ENCODE measurements around the gene UBL5. TPM values are rescaled to one million over a fixed set of nuclear protein-coding genes. Genes with fewer than 3 reads are reported as not detected.

The UBL5 gene
- total and polyA plus RNA-seq, 10 of the 15 experiments (the other 5 are each of a cell fraction or from before 2014, with no cell fraction given): 297 to 897 (median 711) TPM

- TF ChIP-seq, protein P1, sequence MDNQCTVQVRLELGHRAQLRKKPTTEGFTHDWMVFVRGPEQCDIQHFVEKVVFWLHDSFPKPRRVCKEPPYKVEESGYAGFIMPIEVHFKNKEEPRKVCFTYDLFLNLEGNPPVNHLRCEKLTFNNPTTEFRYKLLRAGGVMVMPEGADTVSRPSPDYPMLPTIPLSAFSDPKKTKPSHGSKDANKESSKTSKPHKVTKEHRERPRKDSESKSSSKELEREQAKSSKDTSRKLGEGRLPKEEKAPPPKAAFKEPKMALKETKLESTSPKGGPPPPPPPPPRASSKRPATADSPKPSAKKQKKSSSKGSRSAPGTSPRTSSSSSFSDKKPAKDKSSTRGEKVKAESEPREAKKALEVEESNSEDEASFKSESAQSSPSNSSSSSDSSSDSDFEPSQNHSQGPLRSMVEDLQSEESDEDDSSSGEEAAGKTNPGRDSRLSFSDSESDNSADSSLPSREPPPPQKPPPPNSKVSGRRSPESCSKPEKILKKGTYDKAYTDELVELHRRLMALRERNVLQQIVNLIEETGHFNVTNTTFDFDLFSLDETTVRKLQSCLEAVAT (IDR thresholded peaks at IDR 0.05): peak; percentile 47; the same call in 1 of the 2 replicates
- TF ChIP-seq CBFB (IDR thresholded peaks at IDR 0.05; ENCODE audit: low read depth) (no peak), RB1 (IDR thresholded peaks at IDR 0.05; ENCODE audit: borderline replicate concordance) (peak; percentile 92; the same call in 1 of the 2 replicates), RUNX3 (IDR thresholded peaks at IDR 0.05; ENCODE audit: low read length) (no peak), RAD21 (IDR thresholded peaks at IDR 0.05; ENCODE audit: insufficient read depth, low read depth, low read length) (no peak), ZNF217 (IDR thresholded peaks at IDR 0.05) (no peak), BCL3 (IDR thresholded peaks at IDR 0.05; ENCODE audit: borderline replicate concordance, insufficient read depth, low read depth, low read length, poor library complexity, severe bottlenecking) (no peak)
These were observed 7.2 kb downstream of the UBL5 start, which contains the start of gene PIN1 (continued) for GRCh38 chr19:9834726-9835506.

DNA sequence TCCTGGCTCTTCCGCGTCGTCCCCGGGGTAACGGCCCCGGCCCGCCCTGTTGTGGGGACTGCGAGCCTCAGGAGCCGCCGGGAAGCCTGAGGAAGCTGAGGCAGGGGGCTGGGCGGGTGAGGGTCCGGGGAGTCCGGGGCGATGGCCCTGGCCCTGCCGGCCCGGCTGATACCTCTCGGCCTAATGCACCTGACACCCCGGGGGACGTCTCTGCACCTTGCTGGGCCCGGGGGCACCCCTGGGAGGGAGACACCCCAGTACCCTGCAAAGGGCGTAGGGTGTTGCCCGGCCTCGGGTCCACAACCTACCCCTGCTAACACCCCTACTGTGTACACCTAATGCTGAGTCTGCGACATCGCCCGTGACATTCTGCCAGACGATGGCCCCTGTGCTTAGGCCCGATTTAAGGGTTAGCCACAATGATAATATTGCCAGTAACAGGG lies 7.8 kb downstream of the UBL5 start:
- ChIA-PET SMC1A (ENCODE audit: uncharacterized antibody, unreplicated experiment) (no interaction called here), POLR2A (interaction anchor here (1.1 kb wide), 1 partner anchor 73 kb away, joined by 3 read pairs; no protein-coding TSS in a partner anchor), RAD21 (ENCODE audit: unreplicated experiment) (no interaction called here), CTCF (interaction anchor here (0.7 kb wide), 1 partner anchor 10 kb away, joined by 3 read pairs; no protein-coding TSS in a partner anchor)
- H3K4me2 ChIP-seq (ENCODE audit: control insufficient read depth, insufficient read depth): peak overlapping the region; percentile 85
- H3K79me2 ChIP-seq (ENCODE audit: control insufficient read depth, insufficient read depth, low read length): peaks cover 17% of the 10 kb centered on the region
- in situ Hi-C loops (cut with MboI): no loop called here
- peak overlapping the region; percentile 60 for H3K27ac ChIP-seq (ENCODE audit: control insufficient read depth, insufficient read depth)
- H3K36me3 ChIP-seq (ENCODE audit: control insufficient read depth in 2 of 2, insufficient read depth in 2 of 2, low read length in 1 of 2): peaks cover 0 to 7% of the 10 kb centered on the region in 2 experiments; a peak in 2 of 4 replicates
- H3K9ac ChIP-seq (ENCODE audit: control insufficient read depth, insufficient read depth, low read length): peak overlapping the region; percentile 70
- H4K20me1 ChIP-seq (ENCODE audit: control insufficient read depth, insufficient read depth): no peaks in the 10 kb centered on the region
- H3K27me3 ChIP-seq (replicated peaks in 1 of 2; ENCODE audit: control insufficient read depth in 2 of 2, insufficient read depth in 2 of 2, low read length in 1 of 2): no peaks in the 10 kb centered on the region
- H3K9me3 ChIP-seq (replicated peaks; ENCODE audit: control insufficient read depth, insufficient read depth, low read length): no peaks in the 10 kb centered on the region
- H3K4me1 ChIP-seq (ENCODE audit: control insufficient read depth, insufficient read depth, low read length): peaks cover 7% of the 10 kb centered on the region
- WGBS (ENCODE audit: insufficient coverage, insufficient replicate concordance, low lambda C conversion rate, missing lambda C conversion rate): 22% methylated on average over 15 of the region's 28 CpGs
- DNase-seq (ENCODE audit: low read depth, low spot score) (no peak), FAIRE-seq (no peak), ATAC-seq (peak; percentile 31)
- H3K4me3 ChIP-seq: peak overlapping the region; percentile 97
- peak overlapping the region; percentile 52; the same call in 1 of the 2 replicates for H2AFZ ChIP-seq (ENCODE audit: control insufficient read depth, low read depth, low read length)
- intact Hi-C loops (cut with micrococcal nuclease; ENCODE audit: unreplicated experiment): no loop called here
- BruUV-seq (replicated peaks): TSS peak; percentile 51
- TF ChIP-seq CHD4 (IDR thresholded peaks at IDR 0.05): no peak
- no peak for TF ChIP-seq CBFB (IDR thresholded peaks at IDR 0.05; ENCODE audit: low read depth)
- peak; percentile 53; the same call in 1 of the 2 replicates for TF ChIP-seq LARP7 (IDR thresholded peaks at IDR 0.05)
- TF ChIP-seq NKRF (conservative IDR thresholded peaks at IDR 0.05): 0 out of 2 replicates have a peak, but pooled peaks have one; percentile 46
- no peak for TF ChIP-seq MYB (IDR thresholded peaks at IDR 0.05; ENCODE audit: borderline replicate concordance, low read depth, low read length)
- no peak for TF ChIP-seq PKNOX1 (IDR thresholded peaks at IDR 0.05)
- TF ChIP-seq ATF2 (IDR thresholded peaks at IDR 0.05; ENCODE audit: low read length): no peak

Data from GM12878 (cell line).